HG03103 (cell line): ENCODE data around the gene EIF1AX.
"Not testable (repeated sequence)": the region's sequence is repeated elsewhere in the genome, so short reads cannot be mapped to it uniquely, and the experiment has no call there.

Source experiments
- ATAC-seq: cut with Tn5 transposase; IDR thresholded peaks from one replicate; pipeline ENCODE4 v1.9.1; 2021; ENCODE audit warnings: low read depth; ENCODE audit not compliant: unreplicated experiment

The EIF1AX gene

GRCh38 chrX:20141281-20142220, at the start of gene EIF1AX:
Gene EIF1AX, minus strand, starts transcription at chrX:20141838. Its CDS starts 198 bp downstream, at chrX:20141640.
- peak; percentile 96 for ATAC-seq

- ATAC-seq = no peak
Measured at GRCh38 chrX:20189171-20189570, 47.5 kb upstream of the EIF1AX start.

DNA sequence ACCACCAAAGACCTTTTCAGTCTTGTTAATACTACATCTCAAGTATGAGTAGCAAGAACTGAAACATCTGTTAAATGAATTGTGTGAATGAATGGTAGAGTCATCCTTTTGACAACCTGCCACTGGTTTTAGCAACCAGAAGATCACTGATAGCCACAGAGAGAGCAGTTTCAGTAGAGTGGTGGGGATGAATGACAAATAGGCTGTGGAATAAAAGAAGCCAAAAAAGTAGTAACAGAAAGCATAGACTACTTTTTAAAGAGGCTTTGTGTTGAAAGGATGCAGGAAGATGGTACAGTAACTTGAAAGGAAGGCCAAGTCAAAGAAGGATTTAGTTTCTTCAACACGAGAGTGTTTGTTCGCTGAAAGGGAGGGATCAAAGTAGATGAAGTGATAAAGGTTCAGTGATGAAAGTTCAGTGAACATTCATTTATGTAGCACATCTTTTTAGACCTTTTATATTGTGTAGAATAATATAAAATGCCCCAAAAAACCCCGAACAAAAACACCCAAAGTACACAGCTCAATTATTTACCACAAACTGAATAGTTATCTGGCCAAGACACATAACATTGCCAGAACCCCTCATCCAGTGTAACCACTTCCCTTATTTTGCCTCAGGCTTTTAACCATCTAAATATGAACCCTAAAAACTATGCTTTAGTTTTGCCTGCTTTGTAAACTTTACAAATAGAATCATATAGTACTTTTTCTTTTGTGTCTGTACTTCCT, 40.1 kb upstream of the EIF1AX start:
- ATAC-seq = no peak

GRCh38 chrX:20177093-20177492, 35.5 kb upstream of the EIF1AX start:
- ATAC-seq = no peak

DNA sequence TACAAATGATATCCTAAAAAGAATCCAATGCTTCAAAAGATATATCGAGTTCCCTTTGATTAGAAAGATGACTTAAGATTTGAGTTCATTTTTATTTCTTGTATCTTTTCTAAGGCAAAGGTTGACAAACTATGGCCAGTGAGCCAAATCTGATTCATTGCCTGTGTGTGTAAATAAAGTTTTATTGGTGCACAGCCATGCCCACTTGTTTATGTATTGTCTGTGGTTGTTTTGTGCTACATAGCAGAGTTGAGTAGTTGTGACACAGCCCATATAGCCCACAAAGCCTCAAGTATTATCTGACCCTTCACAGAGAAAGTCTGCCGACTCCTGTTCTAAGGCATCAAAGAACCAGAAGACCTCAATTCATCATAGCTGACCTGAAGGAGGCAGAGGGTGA, 32.2 kb upstream of the EIF1AX start:
- no peak for ATAC-seq

DNA sequence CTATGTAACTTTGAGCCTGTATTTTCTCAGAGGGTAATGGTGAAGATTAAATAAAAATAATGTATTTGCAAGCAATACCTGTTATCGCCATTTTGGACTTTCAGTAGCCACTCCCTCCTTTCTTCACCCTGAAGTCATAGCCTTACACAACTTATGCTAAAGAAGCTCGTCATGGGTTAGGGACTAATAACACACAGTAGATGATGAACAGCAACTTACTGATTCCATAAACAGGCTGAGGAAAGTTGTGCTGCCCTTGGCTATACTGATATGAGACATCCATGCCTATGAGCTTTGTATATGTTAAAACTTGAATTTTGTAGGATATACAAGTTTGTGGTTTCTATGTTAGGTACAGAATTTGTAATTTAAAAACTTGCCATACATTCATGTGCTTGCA, 31.7 kb upstream of the EIF1AX start:
- no peak for ATAC-seq

DNA sequence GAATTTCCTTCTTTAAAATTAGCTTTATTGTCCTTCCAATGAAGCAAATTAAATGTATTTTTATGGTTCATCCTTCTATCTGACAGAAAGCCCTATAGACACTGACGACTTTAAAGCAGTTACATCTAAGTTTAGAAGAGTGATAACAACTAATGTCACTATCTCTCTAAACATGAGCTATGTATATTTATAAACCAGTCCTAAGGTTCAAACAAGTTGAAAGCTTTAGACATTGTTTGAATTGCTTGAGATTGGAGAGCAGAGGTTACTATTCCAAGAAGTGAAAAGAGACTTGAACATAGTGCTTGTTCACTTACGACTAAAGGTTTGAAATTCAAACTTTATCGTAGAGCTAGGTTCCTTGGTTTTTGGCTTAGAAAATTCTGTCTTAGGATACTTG, 30.2 kb upstream of the EIF1AX start:
- no peak for ATAC-seq

GRCh38 chrX:20162516-20162915, 20.9 kb upstream of the EIF1AX start:
- not testable (repeated sequence) for ATAC-seq

DNA sequence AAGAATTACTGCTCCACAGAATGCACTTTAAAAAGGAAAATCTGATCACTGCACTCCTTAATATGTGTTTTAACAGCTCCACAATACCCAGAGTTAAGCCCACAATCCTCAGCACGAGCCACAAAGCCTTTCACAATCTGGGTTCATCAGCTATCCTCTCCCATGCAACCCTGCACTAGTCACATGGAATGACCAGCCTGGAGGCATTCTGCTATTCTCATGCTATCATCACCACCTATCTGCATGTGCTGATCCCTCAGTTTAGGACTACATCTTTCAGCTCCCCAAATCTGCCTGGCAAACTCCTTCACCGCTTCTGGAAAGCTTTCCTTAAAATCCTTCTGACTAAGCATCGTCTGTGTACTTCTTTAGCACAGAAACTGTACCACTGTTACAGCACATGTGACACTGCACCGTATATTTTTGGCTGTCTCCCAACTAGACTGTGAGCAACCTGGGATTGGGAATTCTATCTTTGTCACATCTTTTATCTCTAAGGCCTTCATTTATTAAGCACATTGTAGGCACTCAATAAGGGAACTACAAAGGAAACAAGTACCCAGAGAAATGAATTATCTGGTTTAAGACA, 18.3 kb upstream of the EIF1AX start:
- ATAC-seq = no peak

GRCh38 chrX:20151689-20152088, 10.1 kb upstream of the EIF1AX start:
- no peak for ATAC-seq

GRCh38 chrX:20149326-20149725, 7.7 kb upstream of the EIF1AX start:
- ATAC-seq = no peak

DNA sequence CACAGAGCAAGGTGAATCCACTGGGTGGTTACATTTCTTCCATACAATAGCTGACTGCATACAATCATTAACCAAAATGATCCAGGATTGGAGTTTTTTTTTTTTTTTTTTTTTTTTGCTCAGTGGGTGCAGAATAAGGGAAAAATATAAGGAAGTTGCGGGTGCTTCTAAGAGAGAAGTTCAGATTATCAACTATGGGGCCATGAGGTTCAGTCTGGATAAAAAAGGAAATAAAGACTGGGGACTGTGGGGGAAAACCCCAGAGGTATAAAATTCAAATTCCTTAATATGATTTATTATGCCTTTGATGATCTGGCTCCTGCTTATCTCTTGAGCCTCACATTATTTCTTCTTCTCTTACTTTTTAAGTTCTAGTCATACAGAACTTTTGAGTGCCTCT, 5.9 kb upstream of the EIF1AX start:
- no peak for ATAC-seq

GRCh38 chrX:20144491-20144890, 2.9 kb upstream of the EIF1AX start:
- no peak for ATAC-seq

DNA sequence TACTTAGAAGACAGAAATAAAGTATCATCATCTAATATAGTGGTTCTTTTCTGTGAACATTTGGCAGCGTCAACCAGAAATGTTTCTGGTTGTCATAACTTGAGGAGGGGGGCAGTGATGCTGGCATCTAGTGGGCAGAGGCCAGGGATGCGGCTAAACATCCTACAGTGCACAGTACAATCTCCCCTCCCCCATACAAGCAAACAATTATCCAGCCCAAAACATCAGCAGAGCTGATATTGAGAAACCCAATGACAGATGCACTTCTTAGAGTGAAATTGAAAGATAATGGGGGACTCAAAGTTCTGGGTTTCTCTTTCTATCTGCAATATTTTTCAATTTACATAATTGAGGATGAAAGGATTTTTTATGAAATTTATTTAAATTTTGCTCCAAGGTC, 1.9 kb upstream of the EIF1AX start:
- no peak for ATAC-seq

GRCh38 chrX:20143111-20143510, 1.5 kb upstream of the EIF1AX start:
- no peak for ATAC-seq

- no peak for ATAC-seq
Measured at GRCh38 chrX:20140420-20140819, 1.2 kb downstream of the EIF1AX start.

DNA sequence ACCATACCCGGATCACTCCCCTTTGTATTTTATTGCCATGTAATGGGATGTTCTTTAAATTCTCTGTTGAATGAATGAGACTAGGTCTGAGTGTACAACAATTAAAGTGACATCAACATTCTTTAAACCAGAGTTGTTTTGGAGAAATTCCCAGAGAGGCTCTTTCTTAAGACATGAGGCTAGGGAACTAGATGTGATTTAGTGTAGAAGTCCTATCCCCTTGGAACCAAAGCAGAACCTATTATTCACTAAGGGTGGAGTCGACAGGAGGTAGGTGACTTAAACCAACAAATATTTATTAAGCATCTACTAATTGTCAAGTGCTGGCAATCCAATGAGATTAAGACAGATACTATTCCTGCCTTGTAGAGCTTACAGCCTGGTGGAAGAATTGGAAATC, 1.7 kb downstream of the EIF1AX start:
- ATAC-seq = no peak

GRCh38 chrX:20135944-20136343, 5.7 kb downstream of the EIF1AX start:
- ATAC-seq = no peak

DNA sequence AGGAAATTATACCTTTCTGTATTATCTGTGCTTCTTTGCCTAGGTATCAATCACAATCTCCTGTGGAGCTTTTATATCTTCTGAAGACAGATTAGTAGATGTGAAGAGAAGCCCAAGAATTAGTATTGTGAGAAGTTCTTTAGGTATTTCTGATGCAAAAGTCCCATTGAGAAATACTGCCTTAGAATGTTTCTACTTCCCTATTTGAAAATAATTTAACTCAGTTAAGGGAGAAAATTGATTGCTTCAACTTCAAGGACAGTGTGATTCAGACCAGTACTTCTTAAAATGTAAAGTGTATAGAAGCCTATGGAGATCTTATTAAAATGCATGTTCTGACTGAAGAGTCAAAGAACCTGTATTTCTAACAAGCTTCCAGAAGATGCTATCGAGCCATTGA, 9.0 kb downstream of the EIF1AX start:
- no peak for ATAC-seq

DNA sequence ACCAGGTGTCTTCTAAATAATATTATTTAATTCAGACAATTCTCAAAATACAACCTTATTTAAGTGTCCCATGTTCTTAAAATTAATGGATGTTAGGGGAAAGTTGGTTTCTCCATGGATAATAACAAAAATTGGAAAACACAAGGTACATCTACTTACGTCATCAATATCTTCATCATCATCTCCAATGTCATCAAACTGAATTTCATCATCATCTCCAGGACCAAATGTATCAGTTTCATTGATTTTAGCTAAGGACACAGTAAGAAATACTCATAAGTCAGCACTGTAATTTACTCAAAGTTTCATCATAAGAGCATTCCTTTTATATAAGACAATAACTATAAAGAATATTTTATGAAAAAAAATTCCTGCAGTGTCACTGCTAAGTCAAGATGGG, 11.3 kb downstream of the EIF1AX start:
- no peak for ATAC-seq

GRCh38 chrX:20129547-20129946, 12.1 kb downstream of the EIF1AX start:
- ATAC-seq = no peak
